IPS-20b (cell line): ENCODE measurements around the gene EPHA10.

Source experiments
- H3K27ac ChIP-seq: one replicate; pipeline ENCODE4 v1.5.1; 2013; ENCODE audit warnings: low read length
- H3K27me3 ChIP-seq: 2 replicates; pipeline ENCODE4 v1.6.1; 2013; ENCODE audit warnings: mild to moderate bottlenecking, low read length, inconsistent platforms; ENCODE audit not compliant: insufficient read depth
- H3K36me3 ChIP-seq: 2 replicates; pipeline ENCODE4 v1.6.1; 2013; ENCODE audit warnings: low read depth, mild to moderate bottlenecking, inconsistent platforms, low read length, moderate library complexity; ENCODE audit not compliant: insufficient read depth
- H3K4me1 ChIP-seq: 2 replicates; pipeline ENCODE4 v1.6.1; 2013; ENCODE audit warnings: mild to moderate bottlenecking, control low read depth, inconsistent platforms, low read length, moderate library complexity; ENCODE audit not compliant: insufficient read depth
- H3K4me3 ChIP-seq: 2 replicates; pipeline ENCODE4 v1.5.1; 2013; ENCODE audit warnings: mild to moderate bottlenecking, low read length, inconsistent platforms
- H3K9ac ChIP-seq: 2 replicates; pipeline ENCODE4 v1.6.1; 2013; ENCODE audit warnings: low read depth, mild to moderate bottlenecking, inconsistent platforms, low read length, moderate library complexity
- H3K9me3 ChIP-seq: 2 replicates; pipeline ENCODE4 v1.6.1; 2013; ENCODE audit warnings: mild to moderate bottlenecking, low read depth, low read length, inconsistent platforms; ENCODE audit not compliant: insufficient read depth

Gene EPHA10

GRCh38 chr1:37677143-37677439 lies 87.8 kb downstream of the EPHA10 start:
- H3K27me3 ChIP-seq, result peaks cover 4% of the 10 kb centered on the region; the same call in 1 of the 2 replicates
- H3K9me3 ChIP-seq, result no peaks in the 10 kb centered on the region
- peak overlapping the region; percentile 27; the same call in 1 of the 2 replicates for H3K9ac ChIP-seq
- H3K4me3 ChIP-seq, result no peak overlapping the region
- H3K4me1 ChIP-seq, result no peaks in the 10 kb centered on the region; the same call in 1 of the 2 replicates
- H3K36me3 ChIP-seq, result peaks cover 14% of the 10 kb centered on the region
- no peak overlapping the region for H3K27ac ChIP-seq

GRCh38 chr1:37676281-37677142 lies 88.4 kb downstream of the EPHA10 start:
- no peak overlapping the region for H3K27ac ChIP-seq
- no peak overlapping the region for H3K4me3 ChIP-seq
- H3K36me3 ChIP-seq, result peaks cover 8% of the 10 kb centered on the region
- no peaks in the 10 kb centered on the region; the same call in 1 of the 2 replicates for H3K4me1 ChIP-seq
- peak overlapping the region; percentile 27; the same call in 1 of the 2 replicates for H3K9ac ChIP-seq
- peaks cover 4% of the 10 kb centered on the region; the same call in 1 of the 2 replicates for H3K27me3 ChIP-seq
- no peaks in the 10 kb centered on the region for H3K9me3 ChIP-seq

GRCh38 chr1:37673920-37674319 lies 91.0 kb downstream of the EPHA10 start:
- H3K4me3 ChIP-seq, result no peak overlapping the region
- peaks cover 16% of the 10 kb centered on the region for H3K27me3 ChIP-seq
- no peak overlapping the region for H3K9ac ChIP-seq
- H3K4me1 ChIP-seq, result no peaks in the 10 kb centered on the region; the same call in 1 of the 2 replicates
- H3K36me3 ChIP-seq, result no peaks in the 10 kb centered on the region
- H3K27ac ChIP-seq, result no peak overlapping the region
- H3K9me3 ChIP-seq, result no peaks in the 10 kb centered on the region

GRCh38 chr1:37672136-37672870 lies 92.6 kb downstream of the EPHA10 start:
- Histone ChIP-seq H3K27ac (no peak overlapping the region), H3K9me3 (no peaks in the 10 kb centered on the region), H3K4me3 (no peak overlapping the region), H3K4me1 (no peaks in the 10 kb centered on the region; the same call in 1 of the 2 replicates), H3K27me3 (peaks cover 27% of the 10 kb centered on the region), H3K36me3 (no peaks in the 10 kb centered on the region), H3K9ac (no peak overlapping the region)

- Histone ChIP-seq H3K9me3 (no peaks in the 10 kb centered on the region), H3K9ac (no peak overlapping the region), H3K27me3 (peaks cover 31% of the 10 kb centered on the region), H3K27ac (no peak overlapping the region), H3K4me1 (no peaks in the 10 kb centered on the region), H3K4me3 (no peak overlapping the region), H3K36me3 (no peaks in the 10 kb centered on the region)
These were observed 93.7 kb downstream of the EPHA10 start for GRCh38 chr1:37671261-37671660.

- no peaks in the 10 kb centered on the region for H3K4me1 ChIP-seq
- H3K9me3 ChIP-seq, result no peaks in the 10 kb centered on the region
- no peak overlapping the region for H3K27ac ChIP-seq
- H3K9ac ChIP-seq, result no peak overlapping the region
- H3K27me3 ChIP-seq, result peaks cover 31% of the 10 kb centered on the region
- H3K36me3 ChIP-seq, result no peaks in the 10 kb centered on the region
- H3K4me3 ChIP-seq, result no peak overlapping the region
These were observed 94.8 kb downstream of the EPHA10 start for GRCh38 chr1:37670133-37670532.

GRCh38 chr1:37667023-37667671 lies 97.8 kb downstream of the EPHA10 start:
- Histone ChIP-seq H3K27ac (no peak overlapping the region), H3K4me1 (no peaks in the 10 kb centered on the region; the same call in 1 of the 2 replicates), H3K36me3 (no peaks in the 10 kb centered on the region), H3K9ac (no peak overlapping the region), H3K9me3 (no peaks in the 10 kb centered on the region), H3K4me3 (no peak overlapping the region), H3K27me3 (peaks cover 27% of the 10 kb centered on the region)

GRCh38 chr1:37666241-37666867 lies 98.6 kb downstream of the EPHA10 start:
- H3K9me3 ChIP-seq, result no peaks in the 10 kb centered on the region
- no peak overlapping the region for H3K4me3 ChIP-seq
- H3K27ac ChIP-seq, result no peak overlapping the region
- no peaks in the 10 kb centered on the region for H3K36me3 ChIP-seq
- peaks cover 27% of the 10 kb centered on the region for H3K27me3 ChIP-seq
- no peak overlapping the region for H3K9ac ChIP-seq
- no peaks in the 10 kb centered on the region; the same call in 1 of the 2 replicates for H3K4me1 ChIP-seq
